Measurements from ENCODE around the gene BMPR1A.
A peak's percentile ranks its signal among the peaks of the same experiment; 100 is the strongest.

The BMPR1A gene

DNA sequence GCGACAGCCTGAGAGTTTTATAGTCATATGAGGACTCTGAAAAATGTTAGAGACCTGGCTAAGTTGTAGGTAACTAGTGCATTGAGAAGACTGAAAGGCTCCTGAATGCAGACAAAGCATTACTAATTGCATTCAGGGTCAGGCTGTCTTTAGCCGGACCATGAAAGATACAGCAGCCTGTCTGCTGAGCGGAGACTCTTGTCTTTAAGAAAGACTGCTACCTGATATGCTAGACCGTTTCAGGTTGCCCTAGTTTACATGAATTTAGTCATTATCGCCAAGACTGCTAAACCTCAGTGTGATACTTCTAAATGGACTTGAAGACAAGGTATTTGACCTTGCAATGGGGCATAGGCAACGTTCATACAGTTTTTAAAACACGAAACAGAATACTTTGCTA is 81.2 kb downstream of the BMPR1A start:
- Histone ChIP-seq H4K8ac (ENCODE audit: low read depth, low read length) (no peak overlapping the region), H2BK12ac (ENCODE audit: low read length) (no peak overlapping the region), H3K4me1 (ENCODE audit: control insufficient read depth in 1 of 2, insufficient read depth in 2 of 2, low read length in 2 of 2) (peaks cover 0 to 2% of the 10 kb centered on the region in 2 experiments), H3K27ac (ENCODE audit: low read depth, low read length) (peak overlapping the region; percentile 13), H3K23ac (ENCODE audit: low read length) (no peak overlapping the region), H3K79me2 (ENCODE audit: control insufficient read depth, insufficient read depth, low read length, poor library complexity) (peaks cover 5% of the 10 kb centered on the region), H4K12ac (ENCODE audit: low read depth, low read length) (no peak overlapping the region), H2BK120ac (ENCODE audit: insufficient read depth, low read length, poor library complexity) (no peak overlapping the region), H3K9ac (ENCODE audit: low read length) (no peak overlapping the region), H3K4ac (ENCODE audit: low read depth, low read length) (no peak overlapping the region), H2AFZ (ENCODE audit: insufficient read depth, low read length, poor library complexity) (no peak overlapping the region), H2AK5ac (ENCODE audit: low read length) (no peak overlapping the region), H3K14ac (ENCODE audit: low read length) (no peak overlapping the region), H3K36me3 (ENCODE audit: control insufficient read depth in 1 of 2, insufficient read depth in 2 of 2, low read length in 2 of 2) (peaks cover 2% of the 10 kb centered on the region in 2 experiments), H3K18ac (ENCODE audit: low read length) (no peak overlapping the region), H4K91ac (ENCODE audit: low read depth, low read length) (no peak overlapping the region), H3K9me3 (ENCODE audit: insufficient read depth, low read depth, low read length) (no peaks in the 10 kb centered on the region), H3K4me3 (ENCODE audit: low read depth, low read length) (no peak overlapping the region), H3K79me1 (ENCODE audit: low read length) (no peaks in the 10 kb centered on the region), H2BK5ac (ENCODE audit: low read depth, low read length, poor library complexity) (no peak overlapping the region), H3K27me3 (ENCODE audit: insufficient read depth, low read length) (no peaks in the 10 kb centered on the region), H3K4me2 (ENCODE audit: low read length) (no peak overlapping the region)
- WGBS (ENCODE audit: extremely low coverage, insufficient coverage, insufficient read length) = no CpG with 5 or more reads among the region's 7 CpGs
- no peak for DNase-seq

DNA sequence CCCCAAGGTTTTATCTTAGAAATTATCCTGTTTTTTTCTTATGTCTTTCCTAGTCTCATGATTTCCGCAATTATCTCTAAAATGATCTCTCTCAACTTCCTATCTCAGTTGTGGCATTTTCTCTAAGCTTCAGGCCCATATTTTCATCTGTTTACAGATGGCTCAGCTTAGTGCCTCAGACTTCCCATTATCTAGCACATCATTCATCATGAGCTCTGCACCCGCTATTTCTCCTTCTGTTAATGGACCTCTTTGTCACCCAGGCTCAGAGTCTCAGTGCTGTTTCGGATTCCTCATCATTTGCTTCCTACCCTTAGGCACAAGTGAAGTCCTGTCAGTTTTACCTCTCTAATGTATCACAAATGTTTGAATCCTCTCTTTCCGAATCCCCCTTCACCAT is 84.1 kb downstream of the BMPR1A start:
- Histone ChIP-seq H3K9me3 (ENCODE audit: insufficient read depth, low read depth, low read length) (no peaks in the 10 kb centered on the region), H3K18ac (ENCODE audit: low read length) (no peak overlapping the region), H4K12ac (ENCODE audit: low read depth, low read length) (no peak overlapping the region), H2AFZ (ENCODE audit: insufficient read depth, low read length, poor library complexity) (no peak overlapping the region), H3K14ac (ENCODE audit: low read length) (no peak overlapping the region), H3K36me3 (ENCODE audit: control insufficient read depth in 1 of 2, insufficient read depth in 2 of 2, low read length in 2 of 2) (peaks cover 5 to 9% of the 10 kb centered on the region in 2 experiments), H3K4me3 (ENCODE audit: low read depth, low read length) (no peak overlapping the region), H4K8ac (ENCODE audit: low read depth, low read length) (no peak overlapping the region), H3K4me1 (ENCODE audit: control insufficient read depth in 1 of 2, insufficient read depth in 2 of 2, low read length in 2 of 2) (peaks cover 0 to 2% of the 10 kb centered on the region in 2 experiments), H3K79me1 (ENCODE audit: low read length) (no peaks in the 10 kb centered on the region), H2AK5ac (ENCODE audit: low read length) (no peak overlapping the region), H3K27ac (ENCODE audit: low read depth, low read length) (no peak overlapping the region), H4K91ac (ENCODE audit: low read depth, low read length) (no peak overlapping the region), H2BK5ac (ENCODE audit: low read depth, low read length, poor library complexity) (no peak overlapping the region), H3K23ac (ENCODE audit: low read length) (no peak overlapping the region), H3K27me3 (ENCODE audit: insufficient read depth, low read length) (no peaks in the 10 kb centered on the region), H2BK120ac (ENCODE audit: insufficient read depth, low read length, poor library complexity) (no peak overlapping the region), H3K79me2 (ENCODE audit: control insufficient read depth, insufficient read depth, low read length, poor library complexity) (peaks cover 5% of the 10 kb centered on the region), H3K4ac (ENCODE audit: low read depth, low read length) (no peak overlapping the region), H3K4me2 (ENCODE audit: low read length) (no peak overlapping the region), H3K9ac (ENCODE audit: low read length) (no peak overlapping the region), H2BK12ac (ENCODE audit: low read length) (no peak overlapping the region)
- WGBS (ENCODE audit: extremely low coverage, insufficient coverage, insufficient read length) = no CpG with 5 or more reads among the region's 4 CpGs
- no peak for DNase-seq

DNA sequence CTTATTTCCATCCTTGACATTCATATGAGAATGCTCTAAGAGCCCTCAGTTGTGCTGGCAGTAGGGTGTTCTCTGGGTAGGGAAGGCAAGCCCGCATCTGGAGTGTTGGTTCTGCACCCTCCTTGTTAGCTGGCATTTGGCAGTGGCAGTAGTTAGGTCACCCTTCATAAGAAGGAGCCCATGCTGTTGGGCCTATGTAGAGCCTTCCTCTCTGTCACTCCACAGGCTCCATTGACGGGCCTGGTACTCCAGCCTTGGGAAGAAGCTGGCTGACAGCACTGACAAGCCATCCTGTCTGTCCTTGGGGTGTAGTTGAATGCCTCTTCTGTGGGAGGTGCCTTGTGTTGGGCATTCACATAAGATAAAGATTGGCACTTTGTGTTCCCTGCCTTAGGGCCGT is 89.7 kb downstream of the BMPR1A start:
- H3K36me3 ChIP-seq (ENCODE audit: control insufficient read depth in 1 of 2, insufficient read depth in 2 of 2, low read length in 2 of 2) = peaks cover 9% of the 10 kb centered on the region in 2 experiments
- no peak overlapping the region for H2AK5ac ChIP-seq (ENCODE audit: low read length)
- no peak overlapping the region for H3K9ac ChIP-seq (ENCODE audit: low read length)
- no peak overlapping the region for H3K4ac ChIP-seq (ENCODE audit: low read depth, low read length)
- no peak for DNase-seq
- H3K23ac ChIP-seq (ENCODE audit: low read length) = no peak overlapping the region
- H3K4me1 ChIP-seq (ENCODE audit: control insufficient read depth in 1 of 2, insufficient read depth in 2 of 2, low read length in 2 of 2) = no peaks in the 10 kb centered on the region
- no peak overlapping the region for H3K4me2 ChIP-seq (ENCODE audit: low read length)
- no peak overlapping the region for H2AFZ ChIP-seq (ENCODE audit: insufficient read depth, low read length, poor library complexity)
- no peaks in the 10 kb centered on the region for H3K27me3 ChIP-seq (ENCODE audit: insufficient read depth, low read length)
- no peak overlapping the region for H3K14ac ChIP-seq (ENCODE audit: low read length)
- H4K8ac ChIP-seq (ENCODE audit: low read depth, low read length) = no peak overlapping the region
- peaks cover 1% of the 10 kb centered on the region for H3K79me2 ChIP-seq (ENCODE audit: control insufficient read depth, insufficient read depth, low read length, poor library complexity)
- H3K9me3 ChIP-seq (ENCODE audit: insufficient read depth, low read depth, low read length) = no peaks in the 10 kb centered on the region
- H3K27ac ChIP-seq (ENCODE audit: low read depth, low read length) = no peak overlapping the region
- no peak overlapping the region for H2BK5ac ChIP-seq (ENCODE audit: low read depth, low read length, poor library complexity)
- H3K79me1 ChIP-seq (ENCODE audit: low read length) = no peaks in the 10 kb centered on the region
- no peak overlapping the region for H2BK12ac ChIP-seq (ENCODE audit: low read length)
- H4K91ac ChIP-seq (ENCODE audit: low read depth, low read length) = no peak overlapping the region
- no CpG with 5 or more reads among the region's 3 CpGs for WGBS (ENCODE audit: extremely low coverage, insufficient coverage, insufficient read length)
- H3K4me3 ChIP-seq (ENCODE audit: low read depth, low read length) = no peak overlapping the region
- no peak overlapping the region for H3K18ac ChIP-seq (ENCODE audit: low read length)
- H2BK120ac ChIP-seq (ENCODE audit: insufficient read depth, low read length, poor library complexity) = no peak overlapping the region
- no peak overlapping the region for H4K12ac ChIP-seq (ENCODE audit: low read depth, low read length)

DNA sequence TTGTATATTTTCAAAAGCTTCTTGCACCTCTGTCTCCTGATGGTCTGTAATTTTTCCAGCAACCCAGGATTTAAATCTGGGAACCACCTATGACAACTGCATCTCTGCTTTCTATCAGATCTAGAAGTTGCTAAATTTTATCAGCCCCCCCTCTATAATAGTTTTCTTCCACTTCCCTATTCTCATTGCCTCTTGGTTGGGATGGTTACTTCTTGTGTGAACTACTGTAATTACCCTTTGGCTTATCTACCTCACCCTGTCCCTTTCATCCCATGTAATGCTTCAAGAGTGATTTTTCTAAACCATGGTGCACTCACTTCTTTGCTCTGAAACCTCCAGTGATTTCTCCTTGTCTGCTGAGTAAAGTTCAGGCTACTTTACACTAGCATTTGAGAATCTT is 92.3 kb downstream of the BMPR1A start:
- no peak overlapping the region for H3K14ac ChIP-seq (ENCODE audit: low read length)
- H3K27ac ChIP-seq (ENCODE audit: low read depth, low read length) = no peak overlapping the region
- no peak overlapping the region for H3K4me2 ChIP-seq (ENCODE audit: low read length)
- no peaks in the 10 kb centered on the region for H3K27me3 ChIP-seq (ENCODE audit: insufficient read depth, low read length)
- no peaks in the 10 kb centered on the region for H3K9me3 ChIP-seq (ENCODE audit: insufficient read depth, low read depth, low read length)
- no peak overlapping the region for H3K9ac ChIP-seq (ENCODE audit: low read length)
- H4K8ac ChIP-seq (ENCODE audit: low read depth, low read length) = no peak overlapping the region
- H2AFZ ChIP-seq (ENCODE audit: insufficient read depth, low read length, poor library complexity) = no peak overlapping the region
- DNase-seq = no peak
- H3K4me1 ChIP-seq (ENCODE audit: control insufficient read depth in 1 of 2, insufficient read depth in 2 of 2, low read length in 2 of 2) = no peaks in the 10 kb centered on the region
- no peak overlapping the region for H3K4ac ChIP-seq (ENCODE audit: low read depth, low read length)
- no peak overlapping the region for H2AK5ac ChIP-seq (ENCODE audit: low read length)
- no peak overlapping the region for H3K4me3 ChIP-seq (ENCODE audit: low read depth, low read length)
- H2BK12ac ChIP-seq (ENCODE audit: low read length) = no peak overlapping the region
- H2BK120ac ChIP-seq (ENCODE audit: insufficient read depth, low read length, poor library complexity) = no peak overlapping the region
- no peak overlapping the region for H4K12ac ChIP-seq (ENCODE audit: low read depth, low read length)
- H3K79me1 ChIP-seq (ENCODE audit: low read length) = no peaks in the 10 kb centered on the region
- H3K18ac ChIP-seq (ENCODE audit: low read length) = no peak overlapping the region
- H2BK5ac ChIP-seq (ENCODE audit: low read depth, low read length, poor library complexity) = no peak overlapping the region
- no peaks in the 10 kb centered on the region for H3K79me2 ChIP-seq (ENCODE audit: control insufficient read depth, insufficient read depth, low read length, poor library complexity)
- no peak overlapping the region for H4K91ac ChIP-seq (ENCODE audit: low read depth, low read length)
- no peak overlapping the region for H3K23ac ChIP-seq (ENCODE audit: low read length)
- peaks cover 7 to 10% of the 10 kb centered on the region in 2 experiments for H3K36me3 ChIP-seq (ENCODE audit: control insufficient read depth in 1 of 2, insufficient read depth in 2 of 2, low read length in 2 of 2)

All from trophoblast cell (in vitro differentiated cells and primary cell).